ENCODE data around the gene CMPK2. TPM values are rescaled to one million over a fixed set of nuclear protein-coding genes. Genes with fewer than 3 reads are reported as not detected.

Gene CMPK2
- total and polyA plus RNA-seq, 9 of the 15 experiments (the other 6 are each of a cell fraction or from before 2014, with no cell fraction given): 2.6 to 10.5 (median 5.0) TPM

GRCh38 chr2:6885968-6886367, 20.3 kb upstream of the CMPK2 start (continued):
- TF ChIP-seq E2F8 (IDR thresholded peaks at IDR 0.05; ENCODE audit: low read depth, partially characterized antibody) (no peak), BRF1 (IDR thresholded peaks at IDR 0.05; ENCODE audit: borderline replicate concordance, extremely low read depth, insufficient read length) (no peak), BDP1 (IDR thresholded peaks at IDR 0.05; ENCODE audit: insufficient read depth, insufficient read length) (no peak), SRSF9 (IDR thresholded peaks at IDR 0.05; ENCODE audit: borderline replicate concordance, low read depth, low read length) (no peak), ESRRB (CRISPR knock-in tag; IDR thresholded peaks at IDR 0.05; ENCODE audit: borderline replicate concordance) (no peak), PHB (CRISPR knock-in tag; IDR thresholded peaks at IDR 0.05) (no peak), KLF10 (CRISPR knock-in tag; IDR thresholded peaks at IDR 0.05) (no peak), ZNF561 (CRISPR knock-in tag; conservative IDR thresholded peaks at IDR 0.05) (no peak), RBM39 (optimal IDR thresholded peaks at IDR 0.05; ENCODE audit: low read depth, low read length) (no peak), PHF21A (IDR thresholded peaks at IDR 0.05; ENCODE audit: borderline replicate concordance, low read depth) (no peak), ZNF12 (CRISPR knock-in tag; IDR thresholded peaks at IDR 0.05) (no peak), BCOR (IDR thresholded peaks at IDR 0.05) (no peak), CSDE1 (IDR thresholded peaks at IDR 0.05) (no peak), XRCC3 (IDR thresholded peaks at IDR 0.05) (no peak), TBL1XR1 (IDR thresholded peaks at IDR 0.05; ENCODE audit: low read length in 2 of 2) (no peak), RHOXF2B (CRISPR knock-in tag; conservative IDR thresholded peaks at IDR 0.05) (no peak), SIX5 (IDR thresholded peaks at IDR 0.05; ENCODE audit: borderline replicate concordance in 1 of 2, insufficient read depth in 1 of 2, low read depth in 1 of 2, low read length in 2 of 2) (no peak), ZNF277 (CRISPR knock-in tag; IDR thresholded peaks at IDR 0.05; ENCODE audit: borderline replicate concordance) (no peak), FOXK1 (CRISPR knock-in tag; IDR thresholded peaks at IDR 0.05; ENCODE audit: borderline replicate concordance) (no peak), HMG20A (CRISPR knock-in tag; conservative IDR thresholded peaks at IDR 0.05) (no peak), ZC3H11A (IDR thresholded peaks at IDR 0.05; ENCODE audit: low read depth, low read length) (no peak), GTF2B (IDR thresholded peaks at IDR 0.05; ENCODE audit: extremely low read depth, insufficient read length) (no peak), SFPQ (IDR thresholded peaks at IDR 0.05; ENCODE audit: low read depth, low read length) (no peak), E2F3 (CRISPR knock-in tag; IDR thresholded peaks at IDR 0.05) (no peak), KDM1A (IDR thresholded peaks at IDR 0.05) (peak; percentile 53 to 75; a peak in 3 of 4 replicates), ZEB2 (IDR thresholded peaks at IDR 0.05) (peak; percentile 75; the same call in 1 of the 2 replicates)

Data from K562 (cell line).